ENCODE measurements around the gene ARRDC4. TPM values are rescaled to one million over a fixed set of nuclear protein-coding genes. Genes with fewer than 3 reads are reported as not detected.

The ARRDC4 gene
- total RNA-seq, 1 donor, result 11.7 TPM

DNA sequence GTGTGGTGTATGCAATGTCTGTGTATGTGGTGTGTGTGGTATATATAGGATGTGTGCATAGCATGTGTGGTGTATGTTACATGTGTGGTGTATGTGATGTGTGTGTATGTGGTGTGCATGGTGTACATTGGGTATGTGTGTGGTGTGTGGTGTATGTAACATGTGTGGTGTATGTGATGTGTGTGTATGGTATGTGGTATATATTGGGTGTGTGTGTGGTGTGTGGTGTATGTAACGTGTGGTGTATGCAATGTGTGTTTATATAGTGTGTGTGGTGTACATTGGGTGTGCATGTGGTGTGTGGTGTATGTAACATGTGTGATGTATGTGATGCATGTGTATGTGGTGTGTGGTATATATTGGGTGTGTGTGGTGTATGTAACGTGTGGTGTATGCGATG is 41.9 kb downstream of the ARRDC4 start:
- TF ChIP-seq, protein P1, sequence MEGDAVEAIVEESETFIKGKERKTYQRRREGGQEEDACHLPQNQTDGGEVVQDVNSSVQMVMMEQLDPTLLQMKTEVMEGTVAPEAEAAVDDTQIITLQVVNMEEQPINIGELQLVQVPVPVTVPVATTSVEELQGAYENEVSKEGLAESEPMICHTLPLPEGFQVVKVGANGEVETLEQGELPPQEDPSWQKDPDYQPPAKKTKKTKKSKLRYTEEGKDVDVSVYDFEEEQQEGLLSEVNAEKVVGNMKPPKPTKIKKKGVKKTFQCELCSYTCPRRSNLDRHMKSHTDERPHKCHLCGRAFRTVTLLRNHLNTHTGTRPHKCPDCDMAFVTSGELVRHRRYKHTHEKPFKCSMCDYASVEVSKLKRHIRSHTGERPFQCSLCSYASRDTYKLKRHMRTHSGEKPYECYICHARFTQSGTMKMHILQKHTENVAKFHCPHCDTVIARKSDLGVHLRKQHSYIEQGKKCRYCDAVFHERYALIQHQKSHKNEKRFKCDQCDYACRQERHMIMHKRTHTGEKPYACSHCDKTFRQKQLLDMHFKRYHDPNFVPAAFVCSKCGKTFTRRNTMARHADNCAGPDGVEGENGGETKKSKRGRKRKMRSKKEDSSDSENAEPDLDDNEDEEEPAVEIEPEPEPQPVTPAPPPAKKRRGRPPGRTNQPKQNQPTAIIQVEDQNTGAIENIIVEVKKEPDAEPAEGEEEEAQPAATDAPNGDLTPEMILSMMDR (IDR thresholded peaks at IDR 0.05; ENCODE audit: insufficient read depth, low read depth, low read length), result no peak
- no peak for DNase-seq (ENCODE audit: low read depth)
- no peak overlapping the region for H3K4me3 ChIP-seq (ENCODE audit: low read depth, low read length)

- DNase-seq (ENCODE audit: low read depth), result no peak
- TF ChIP-seq, protein P1 (IDR thresholded peaks at IDR 0.05; ENCODE audit: insufficient read depth, low read depth, low read length), result no peak
- no peak overlapping the region for H3K4me3 ChIP-seq (ENCODE audit: low read depth, low read length)
Measured at GRCh38 chr15:98002866-98003265, 42.4 kb downstream of the ARRDC4 start.

GRCh38 chr15:98003518-98003917 is 43.0 kb downstream of the ARRDC4 start:
- no peak overlapping the region for H3K4me3 ChIP-seq (ENCODE audit: low read depth, low read length)
- no peak for DNase-seq (ENCODE audit: low read depth)

GRCh38 chr15:98003996-98004395 is 43.5 kb downstream of the ARRDC4 start:
- H3K4me3 ChIP-seq (ENCODE audit: low read depth, low read length), result no peak overlapping the region
- DNase-seq (ENCODE audit: low read depth), result no peak
- TF ChIP-seq, protein P1 (IDR thresholded peaks at IDR 0.05; ENCODE audit: insufficient read depth, low read depth, low read length), result no peak

More at GRCh38 chr15:98003518-98003917, 43.0 kb downstream of the ARRDC4 start:
- TF ChIP-seq, protein P1 (IDR thresholded peaks at IDR 0.05; ENCODE audit: insufficient read depth, low read depth, low read length), result no peak

- H3K4me3 ChIP-seq (ENCODE audit: low read depth, low read length), result no peak overlapping the region
- TF ChIP-seq, protein P1 (IDR thresholded peaks at IDR 0.05; ENCODE audit: insufficient read depth, low read depth, low read length), result no peak
- DNase-seq (ENCODE audit: low read depth), result no peak
Measured at GRCh38 chr15:98005659-98006058, 45.2 kb downstream of the ARRDC4 start.

DNA sequence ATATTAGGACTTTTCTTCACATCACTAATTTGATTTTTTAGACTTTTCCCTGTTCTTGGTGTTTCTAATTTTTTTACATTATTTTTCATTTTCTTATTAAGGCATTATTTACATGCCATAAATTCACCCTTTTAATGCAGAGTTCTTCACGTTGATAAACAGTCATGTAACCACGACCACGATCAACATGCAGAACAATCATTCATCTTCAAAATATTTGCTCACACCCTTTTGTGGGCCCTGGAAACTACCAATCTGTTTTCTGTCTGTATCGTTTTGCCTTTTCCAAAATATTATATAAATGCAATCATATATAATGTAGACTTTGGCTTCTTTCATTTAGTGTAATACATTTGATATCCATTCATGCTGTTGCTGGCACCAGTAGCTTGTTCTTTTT is 48.7 kb downstream of the ARRDC4 start:
- H3K4me3 ChIP-seq (ENCODE audit: low read depth, low read length), result no peak overlapping the region
- TF ChIP-seq, protein P1 (IDR thresholded peaks at IDR 0.05; ENCODE audit: insufficient read depth, low read depth, low read length), result no peak
- no peak for DNase-seq (ENCODE audit: low read depth)

GRCh38 chr15:98009971-98010370 is 49.5 kb downstream of the ARRDC4 start:
- TF ChIP-seq, protein P1 (IDR thresholded peaks at IDR 0.05; ENCODE audit: insufficient read depth, low read depth, low read length), result no peak
- no peak for DNase-seq (ENCODE audit: low read depth)
- no peak overlapping the region for H3K4me3 ChIP-seq (ENCODE audit: low read depth, low read length)

All from fibroblast of villous mesenchyme (primary cell).